NT2/D1 (cell line): ENCODE results near the gene P4HA2.

ENCODE experiments used
- SUZ12 ChIP-seq: IDR thresholded peaks from 2 replicates; pipeline ENCODE4 v1.6.1; 2011; ENCODE audit not compliant: insufficient read length, insufficient read depth; ENCODE audit errors: extremely low read depth
- YY1 ChIP-seq: IDR thresholded peaks from 2 replicates; pipeline ENCODE4 v1.6.1; 2011; ENCODE audit not compliant: insufficient read length, insufficient read depth
- ZNF274 ChIP-seq: IDR thresholded peaks from 2 replicates; pipeline ENCODE4 v1.6.1; 2011; ENCODE audit warnings: mild to moderate bottlenecking, low read depth, low read length

DNA sequence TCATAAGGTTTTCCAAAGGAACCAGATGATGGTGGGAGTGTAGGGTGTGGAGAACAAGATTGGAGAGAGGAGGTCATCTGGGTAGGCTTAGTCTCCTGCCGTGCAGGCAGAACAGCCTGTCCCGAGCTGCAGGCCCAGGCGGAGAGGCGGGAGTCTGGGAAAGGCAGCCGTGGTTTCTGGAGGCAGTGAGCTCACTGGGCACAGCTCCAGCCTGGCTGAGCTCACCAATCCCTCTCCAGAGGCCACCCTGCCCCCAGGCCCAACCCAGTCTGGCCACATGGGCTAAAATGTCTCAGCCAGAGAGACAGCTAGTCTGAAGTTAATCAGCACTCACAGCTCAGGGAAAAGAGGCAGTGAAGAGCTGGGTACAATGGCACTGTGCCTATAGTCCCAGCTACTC lies 12.3 kb downstream of the P4HA2 start:
- TF ChIP-seq YY1 (no peak), SUZ12 (no peak), ZNF274 (no peak)
